OCI-LY1 (cell line): Measurements from ENCODE around the gene NDST4.

ENCODE experiments used
- EZH2 ChIP-seq: fragments of 200-600 bp; sonication (generic), shearing (Covaris generic); IDR thresholded peaks from 2 replicates; pipeline ENCODE4 v1.8.0; 2017; ENCODE audit warnings: borderline replicate concordance, mixed run types, mild to moderate bottlenecking, antibody characterized with exemption, low read length, moderate library complexity, mixed read lengths
- TF ChIP-seq, protein P1 (sequence below): fragments of 200-600 bp; sonication (generic), shearing (Covaris generic); IDR thresholded peaks from 2 replicates; pipeline ENCODE4 v1.5.1; 2017; ENCODE audit warnings: mild to moderate bottlenecking, antibody characterized with exemption, low read length, moderate library complexity, mixed read lengths

DNA sequence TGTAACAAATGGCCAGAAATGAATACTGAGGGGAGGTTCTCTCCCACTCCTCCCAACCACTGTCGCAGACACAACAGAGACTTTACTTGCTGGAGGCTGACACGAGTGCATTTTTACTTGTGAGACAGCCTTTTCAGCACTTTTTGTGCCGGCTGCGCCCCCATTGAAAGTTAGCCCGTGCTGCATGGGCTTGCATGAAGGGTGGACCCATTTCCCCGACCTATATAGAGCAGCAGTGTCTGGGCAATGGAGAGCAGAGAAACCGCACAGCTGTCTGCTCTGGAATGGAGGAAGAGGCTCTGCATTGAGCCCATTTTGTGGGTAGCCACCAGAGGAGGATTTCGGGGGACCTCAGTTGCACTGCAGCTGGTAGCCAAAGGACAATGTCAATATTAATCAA, 306.1 kb downstream of the NDST4 start:
- TF ChIP-seq, protein P1, sequence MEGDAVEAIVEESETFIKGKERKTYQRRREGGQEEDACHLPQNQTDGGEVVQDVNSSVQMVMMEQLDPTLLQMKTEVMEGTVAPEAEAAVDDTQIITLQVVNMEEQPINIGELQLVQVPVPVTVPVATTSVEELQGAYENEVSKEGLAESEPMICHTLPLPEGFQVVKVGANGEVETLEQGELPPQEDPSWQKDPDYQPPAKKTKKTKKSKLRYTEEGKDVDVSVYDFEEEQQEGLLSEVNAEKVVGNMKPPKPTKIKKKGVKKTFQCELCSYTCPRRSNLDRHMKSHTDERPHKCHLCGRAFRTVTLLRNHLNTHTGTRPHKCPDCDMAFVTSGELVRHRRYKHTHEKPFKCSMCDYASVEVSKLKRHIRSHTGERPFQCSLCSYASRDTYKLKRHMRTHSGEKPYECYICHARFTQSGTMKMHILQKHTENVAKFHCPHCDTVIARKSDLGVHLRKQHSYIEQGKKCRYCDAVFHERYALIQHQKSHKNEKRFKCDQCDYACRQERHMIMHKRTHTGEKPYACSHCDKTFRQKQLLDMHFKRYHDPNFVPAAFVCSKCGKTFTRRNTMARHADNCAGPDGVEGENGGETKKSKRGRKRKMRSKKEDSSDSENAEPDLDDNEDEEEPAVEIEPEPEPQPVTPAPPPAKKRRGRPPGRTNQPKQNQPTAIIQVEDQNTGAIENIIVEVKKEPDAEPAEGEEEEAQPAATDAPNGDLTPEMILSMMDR, result no peak
- TF ChIP-seq EZH2, result no peak
